Colonic mucosa (tissue), 4 donors: ENCODE results near the gene TBC1D21. TPM values are rescaled to one million over a fixed set of nuclear protein-coding genes. Genes with fewer than 3 reads are reported as not detected.

ENCODE experiments used
- DNase-seq: peaks from one replicate; pipeline ENCODE4 v3.0.0-alpha.2; 2020
- H3K27ac ChIP-seq: fragments of 200-600 bp; one replicate; pipeline ENCODE4 v1.8.0; 2021
- H3K27me3 ChIP-seq: fragments of 200-600 bp; one replicate; pipeline ENCODE4 v1.8.0; 2021
- H3K36me3 ChIP-seq: fragments of 200-600 bp; one replicate; pipeline ENCODE4 v1.8.0; 2021
- H3K4me1 ChIP-seq: fragments of 200-600 bp; one replicate; pipeline ENCODE4 v1.8.0; 2021; ENCODE audit warnings: mild to moderate bottlenecking
- H3K4me3 ChIP-seq: fragments of 200-600 bp; one replicate; pipeline ENCODE4 v1.8.0; 2021
- H3K9ac ChIP-seq, 2 donors: one replicate each; pipeline ENCODE4 v1.7.0; 2013; ENCODE audit warnings: control low read depth in 2 of 2, low read depth in 2 of 2, low read length in 2 of 2
- H3K9me3 ChIP-seq: fragments of 200-600 bp; one replicate; pipeline ENCODE4 v1.8.0; 2021
- intact Hi-C: fragments of 100-400 bp; cut with DNase I; formaldehyde crosslinking; loops from one replicate; pipeline ENCODE4 v1.14.1; 2022
- total RNA-seq, 2 donors: library from RNA; stranded (reverse); fragmentation: NEBNext Ultra II Directional in 1 of 2; extraction: Animal tissue kit (Norgen Biotek cat#: 25700) in 1 of 2; gene quantifications; one replicate each; pipeline ENCODE4 v1.2.1, GENCODE V29; 2021
- TF ChIP-seq, protein P1 (sequence below): fragments of 200-600 bp; IDR thresholded peaks from one replicate; pipeline ENCODE4 v1.8.0; 2022; ENCODE audit warnings: antibody characterized with exemption, mild to moderate bottlenecking
- donor health status: healthy.
- donor health status: DM: no; HTN: no; CAD: no.
- donor health status: DM: no; HTN: no; CAD: no.

The TBC1D21 gene
- total RNA-seq, 2 donors from 2014 or later = not detected

GRCh38 chr15:73908030-73908821 is 34.9 kb downstream of the TBC1D21 start:
- no peak overlapping the region for H3K4me3 ChIP-seq
- DNase-seq = peak; percentile 78
- no peak overlapping the region for H3K9ac ChIP-seq
- no peaks in the 10 kb centered on the region for H3K4me1 ChIP-seq
- intact Hi-C loops = loop anchor here (5.0 kb wide), 1 partner anchor 36 kb away; the partner anchor contains the start of gene TBC1D21
- no peaks in the 10 kb centered on the region for H3K36me3 ChIP-seq
- no peaks in the 10 kb centered on the region for H3K9me3 ChIP-seq
- TF ChIP-seq, protein P1, sequence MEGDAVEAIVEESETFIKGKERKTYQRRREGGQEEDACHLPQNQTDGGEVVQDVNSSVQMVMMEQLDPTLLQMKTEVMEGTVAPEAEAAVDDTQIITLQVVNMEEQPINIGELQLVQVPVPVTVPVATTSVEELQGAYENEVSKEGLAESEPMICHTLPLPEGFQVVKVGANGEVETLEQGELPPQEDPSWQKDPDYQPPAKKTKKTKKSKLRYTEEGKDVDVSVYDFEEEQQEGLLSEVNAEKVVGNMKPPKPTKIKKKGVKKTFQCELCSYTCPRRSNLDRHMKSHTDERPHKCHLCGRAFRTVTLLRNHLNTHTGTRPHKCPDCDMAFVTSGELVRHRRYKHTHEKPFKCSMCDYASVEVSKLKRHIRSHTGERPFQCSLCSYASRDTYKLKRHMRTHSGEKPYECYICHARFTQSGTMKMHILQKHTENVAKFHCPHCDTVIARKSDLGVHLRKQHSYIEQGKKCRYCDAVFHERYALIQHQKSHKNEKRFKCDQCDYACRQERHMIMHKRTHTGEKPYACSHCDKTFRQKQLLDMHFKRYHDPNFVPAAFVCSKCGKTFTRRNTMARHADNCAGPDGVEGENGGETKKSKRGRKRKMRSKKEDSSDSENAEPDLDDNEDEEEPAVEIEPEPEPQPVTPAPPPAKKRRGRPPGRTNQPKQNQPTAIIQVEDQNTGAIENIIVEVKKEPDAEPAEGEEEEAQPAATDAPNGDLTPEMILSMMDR = peak; percentile 85
- H3K27me3 ChIP-seq = no peaks in the 10 kb centered on the region
- H3K27ac ChIP-seq = no peak overlapping the region

DNA sequence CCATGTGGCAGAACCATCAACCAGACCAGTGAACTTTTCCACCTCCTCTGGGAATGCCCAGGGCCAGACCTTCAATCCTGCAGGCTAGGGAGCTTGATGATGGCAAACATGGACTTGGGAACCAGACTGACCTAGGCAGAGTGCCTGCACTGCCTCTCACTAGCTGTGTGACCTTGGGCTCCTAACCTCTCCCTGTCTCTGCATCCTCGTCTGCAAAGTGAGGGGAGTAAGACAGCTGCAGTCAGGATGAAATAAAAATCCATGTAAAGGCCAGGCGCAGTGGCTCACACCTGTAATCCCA is 35.4 kb downstream of the TBC1D21 start:
- Histone ChIP-seq H3K27ac (no peak overlapping the region), H3K27me3 (no peaks in the 10 kb centered on the region), H3K9me3 (no peaks in the 10 kb centered on the region), H3K9ac (no peak overlapping the region), H3K4me3 (no peak overlapping the region), H3K4me1 (no peaks in the 10 kb centered on the region), H3K36me3 (no peaks in the 10 kb centered on the region)
- no peak for DNase-seq
- intact Hi-C loops = loop anchor here (5.0 kb wide), 1 partner anchor 36 kb away; the partner anchor contains the start of gene TBC1D21
- TF ChIP-seq, protein P1 = no peak

- H3K9me3 ChIP-seq = no peaks in the 10 kb centered on the region
- no peaks in the 10 kb centered on the region for H3K27me3 ChIP-seq
- H3K4me3 ChIP-seq = no peak overlapping the region
- H3K36me3 ChIP-seq = no peaks in the 10 kb centered on the region
- no peak overlapping the region for H3K9ac ChIP-seq
- intact Hi-C loops = loop anchor here (5.0 kb wide), 1 partner anchor 37 kb away; the partner anchor contains the start of gene TBC1D21
- TF ChIP-seq, protein P1 = no peak
- no peaks in the 10 kb centered on the region for H3K4me1 ChIP-seq
- H3K27ac ChIP-seq = no peak overlapping the region
- no peak for DNase-seq
Measured at GRCh38 chr15:73909651-73910050, 36.3 kb downstream of the TBC1D21 start.

DNA sequence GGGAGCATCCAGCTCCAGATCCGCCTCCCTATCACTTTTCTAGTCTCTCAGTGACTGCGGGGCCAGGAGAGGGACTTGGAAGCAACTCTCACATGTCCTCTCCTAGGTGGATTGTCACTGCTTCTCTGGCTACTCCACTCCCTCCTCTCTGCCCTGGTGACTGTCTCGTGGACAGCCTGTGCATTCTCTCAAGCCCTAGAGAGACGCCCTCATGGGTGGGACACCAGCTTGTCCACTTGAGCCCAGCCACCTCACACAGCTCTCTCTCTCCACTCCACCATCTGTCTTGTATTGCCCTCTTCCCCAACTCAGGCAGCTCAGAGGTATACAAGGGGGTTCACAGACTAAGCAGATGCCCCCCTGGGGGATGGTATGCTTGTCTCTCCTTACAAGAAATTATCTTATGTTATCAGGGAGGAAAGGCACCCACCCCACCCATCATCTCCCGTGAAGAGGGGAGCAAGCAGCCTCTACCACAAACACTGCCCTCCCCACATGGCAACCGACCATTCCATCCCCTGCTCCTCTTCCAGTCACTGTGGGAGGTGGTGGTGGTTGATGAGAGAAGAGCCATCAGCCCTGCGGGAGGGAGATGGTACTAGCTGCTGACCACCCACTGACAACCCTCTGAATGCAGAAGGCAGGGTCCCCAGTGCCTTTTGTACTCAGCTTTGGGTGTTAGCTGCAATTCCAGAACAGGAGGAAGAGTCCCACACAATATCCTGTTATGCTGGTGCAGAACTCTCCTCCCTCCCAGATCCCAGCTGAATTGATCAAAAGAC is 37.3 kb downstream of the TBC1D21 start:
- Histone ChIP-seq H3K27me3 (no peaks in the 10 kb centered on the region), H3K9me3 (no peaks in the 10 kb centered on the region), H3K4me1 (no peaks in the 10 kb centered on the region), H3K27ac (no peak overlapping the region), H3K9ac (no peak overlapping the region), H3K36me3 (no peaks in the 10 kb centered on the region), H3K4me3 (no peak overlapping the region)
- TF ChIP-seq, protein P1 = no peak
- DNase-seq = no peak
- intact Hi-C loops = no loop called here

GRCh38 chr15:73912030-73912596 is 38.7 kb downstream of the TBC1D21 start:
- Histone ChIP-seq H3K27me3 (no peaks in the 10 kb centered on the region), H3K9ac (no peak overlapping the region), H3K9me3 (no peaks in the 10 kb centered on the region), H3K4me1 (no peaks in the 10 kb centered on the region), H3K36me3 (no peaks in the 10 kb centered on the region), H3K27ac (no peak overlapping the region), H3K4me3 (no peak overlapping the region)
- TF ChIP-seq, protein P1 = no peak
- DNase-seq = no peak
- intact Hi-C loops = no loop called here
